ENCODE results near the gene RORB.

DNA sequence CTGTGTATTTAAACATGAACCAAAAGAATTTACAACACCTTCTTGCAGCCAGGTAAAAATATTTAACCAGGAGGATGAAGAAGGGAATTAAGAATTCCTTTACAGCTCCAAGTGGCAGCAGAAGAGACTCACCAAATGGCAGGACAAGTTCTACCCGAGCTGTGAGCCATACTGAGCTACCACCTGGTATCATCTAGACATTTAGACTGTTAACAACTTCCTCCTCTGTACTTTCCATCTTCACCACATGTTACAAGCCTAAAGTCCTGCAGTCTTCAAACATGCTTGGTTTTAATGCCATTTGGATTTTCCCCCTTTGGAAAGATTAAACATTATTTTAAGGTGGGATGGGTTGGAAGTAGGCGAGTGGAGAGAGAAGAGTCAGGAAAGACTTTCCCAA, 200.4 kb downstream of the RORB start:
- TF ChIP-seq, protein P1, sequence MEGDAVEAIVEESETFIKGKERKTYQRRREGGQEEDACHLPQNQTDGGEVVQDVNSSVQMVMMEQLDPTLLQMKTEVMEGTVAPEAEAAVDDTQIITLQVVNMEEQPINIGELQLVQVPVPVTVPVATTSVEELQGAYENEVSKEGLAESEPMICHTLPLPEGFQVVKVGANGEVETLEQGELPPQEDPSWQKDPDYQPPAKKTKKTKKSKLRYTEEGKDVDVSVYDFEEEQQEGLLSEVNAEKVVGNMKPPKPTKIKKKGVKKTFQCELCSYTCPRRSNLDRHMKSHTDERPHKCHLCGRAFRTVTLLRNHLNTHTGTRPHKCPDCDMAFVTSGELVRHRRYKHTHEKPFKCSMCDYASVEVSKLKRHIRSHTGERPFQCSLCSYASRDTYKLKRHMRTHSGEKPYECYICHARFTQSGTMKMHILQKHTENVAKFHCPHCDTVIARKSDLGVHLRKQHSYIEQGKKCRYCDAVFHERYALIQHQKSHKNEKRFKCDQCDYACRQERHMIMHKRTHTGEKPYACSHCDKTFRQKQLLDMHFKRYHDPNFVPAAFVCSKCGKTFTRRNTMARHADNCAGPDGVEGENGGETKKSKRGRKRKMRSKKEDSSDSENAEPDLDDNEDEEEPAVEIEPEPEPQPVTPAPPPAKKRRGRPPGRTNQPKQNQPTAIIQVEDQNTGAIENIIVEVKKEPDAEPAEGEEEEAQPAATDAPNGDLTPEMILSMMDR (IDR thresholded peaks at IDR 0.05; ENCODE audit: low read length): no peak
- TF ChIP-seq EZH2phosphoT487 (IDR thresholded peaks at IDR 0.05; ENCODE audit: low read length): no peak
- TF ChIP-seq EZH2 (optimal IDR thresholded peaks at IDR 0.05; ENCODE audit: low read depth, low read length): no peak

Data from MM.1S (cell line).